RWPE1 (cell line): ENCODE data around the gene ADCY3.

Experiments used
- CTCF ChIA-PET: fragments of 350-600 bp; sonication (Branson Sonifier 250); formaldehyde crosslinking; extraction: SDS; loops from one replicate; lab custom pipeline; 2021; lab: Yijun Ruan, JAX
- POLR2A ChIA-PET: fragments of 400-600 bp; formaldehyde crosslinking; extraction: SDS; loops from one replicate; lab custom pipeline; 2020; ENCODE audit warnings: antibody characterized with exemption; ENCODE audit not compliant: low non-redundant PET; lab: Yijun Ruan, JAX
- DNase-seq: peaks from one replicate; pipeline ENCODE4 v3.0.0; 2012; ENCODE audit warnings: low spot score
- H3K27ac ChIP-seq: fragments of 450-650 bp; 2 replicates; pipeline ENCODE4 v1.5.1; 2017
- CTCF ChIP-seq: fragments of 450-650 bp; conservative IDR thresholded peaks from 2 replicates; pipeline ENCODE4 v1.5.1; 2017; ENCODE audit warnings: low read depth, mild to moderate bottlenecking

ADCY3 gene

DNA sequence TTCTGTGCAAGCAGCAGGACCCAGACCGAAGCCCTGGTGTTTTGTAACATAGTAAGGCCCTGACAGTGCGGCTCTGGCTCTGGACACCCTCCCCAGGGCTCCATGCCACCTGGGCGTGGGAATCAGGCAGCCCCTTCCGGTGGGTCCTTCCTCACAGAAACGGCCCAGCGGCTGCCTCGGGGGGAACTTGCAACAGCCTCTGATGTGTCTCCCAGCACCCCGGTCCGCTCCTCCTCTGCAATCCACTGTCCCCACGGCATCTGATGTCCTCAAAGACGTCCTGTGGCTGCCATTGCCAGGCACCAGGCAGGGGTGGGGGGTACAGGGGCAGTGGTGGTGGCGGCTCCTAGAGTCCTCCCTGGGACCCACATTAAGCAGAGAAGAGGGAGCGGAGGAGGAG, 68.0 kb downstream of the ADCY3 start:
- ChIA-PET POLR2A (no interaction called here), CTCF (no interaction called here)
- no peak overlapping the region for H3K27ac ChIP-seq
- no peak for TF ChIP-seq CTCF
- no peak for DNase-seq

- ChIA-PET POLR2A (no interaction called here), CTCF (no interaction called here)
- H3K27ac ChIP-seq, result no peak overlapping the region
- TF ChIP-seq CTCF, result no peak
- DNase-seq, result no peak
Measured at GRCh38 chr2:24850944-24851343, 69.1 kb downstream of the ADCY3 start.

DNA sequence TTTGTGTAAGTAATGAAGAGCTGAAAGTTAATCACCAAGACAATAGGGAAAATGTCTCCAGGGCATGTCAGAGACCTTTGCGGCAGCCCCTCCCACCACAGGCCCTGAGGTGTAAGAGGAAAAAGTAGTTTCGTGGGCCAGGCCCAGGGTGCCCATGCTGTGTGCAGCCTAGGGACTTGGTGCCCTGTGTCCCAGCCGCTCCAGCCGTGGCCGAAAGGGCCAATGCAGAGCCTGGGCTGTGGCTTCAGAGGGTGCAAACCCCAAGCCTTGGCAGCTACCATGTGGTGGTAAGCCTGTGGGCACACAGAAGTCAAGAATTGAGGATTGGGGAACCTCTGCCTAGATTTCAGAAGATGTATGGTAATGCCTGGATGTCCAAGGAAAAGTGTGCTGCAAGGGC, 74.3 kb downstream of the ADCY3 start:
- CTCF ChIA-PET, result no interaction called here

GRCh38 chr2:24844023-24844685, 75.9 kb downstream of the ADCY3 start:
- H3K27ac ChIP-seq, result no peak overlapping the region
- no peak for DNase-seq
- ChIA-PET POLR2A (no interaction called here), CTCF (no interaction called here)
- TF ChIP-seq CTCF, result no peak

More for the DNA sequence above, 74.3 kb downstream of the ADCY3 start:
- TF ChIP-seq CTCF, result no peak
- no peak for DNase-seq
- no peak overlapping the region for H3K27ac ChIP-seq
- POLR2A ChIA-PET, result no interaction called here

GRCh38 chr2:24843330-24843860, 76.6 kb downstream of the ADCY3 start:
- no peak for TF ChIP-seq CTCF
- no peak overlapping the region for H3K27ac ChIP-seq
- DNase-seq, result no peak
- CTCF ChIA-PET, result no interaction called here
- POLR2A ChIA-PET, result no interaction called here

DNA sequence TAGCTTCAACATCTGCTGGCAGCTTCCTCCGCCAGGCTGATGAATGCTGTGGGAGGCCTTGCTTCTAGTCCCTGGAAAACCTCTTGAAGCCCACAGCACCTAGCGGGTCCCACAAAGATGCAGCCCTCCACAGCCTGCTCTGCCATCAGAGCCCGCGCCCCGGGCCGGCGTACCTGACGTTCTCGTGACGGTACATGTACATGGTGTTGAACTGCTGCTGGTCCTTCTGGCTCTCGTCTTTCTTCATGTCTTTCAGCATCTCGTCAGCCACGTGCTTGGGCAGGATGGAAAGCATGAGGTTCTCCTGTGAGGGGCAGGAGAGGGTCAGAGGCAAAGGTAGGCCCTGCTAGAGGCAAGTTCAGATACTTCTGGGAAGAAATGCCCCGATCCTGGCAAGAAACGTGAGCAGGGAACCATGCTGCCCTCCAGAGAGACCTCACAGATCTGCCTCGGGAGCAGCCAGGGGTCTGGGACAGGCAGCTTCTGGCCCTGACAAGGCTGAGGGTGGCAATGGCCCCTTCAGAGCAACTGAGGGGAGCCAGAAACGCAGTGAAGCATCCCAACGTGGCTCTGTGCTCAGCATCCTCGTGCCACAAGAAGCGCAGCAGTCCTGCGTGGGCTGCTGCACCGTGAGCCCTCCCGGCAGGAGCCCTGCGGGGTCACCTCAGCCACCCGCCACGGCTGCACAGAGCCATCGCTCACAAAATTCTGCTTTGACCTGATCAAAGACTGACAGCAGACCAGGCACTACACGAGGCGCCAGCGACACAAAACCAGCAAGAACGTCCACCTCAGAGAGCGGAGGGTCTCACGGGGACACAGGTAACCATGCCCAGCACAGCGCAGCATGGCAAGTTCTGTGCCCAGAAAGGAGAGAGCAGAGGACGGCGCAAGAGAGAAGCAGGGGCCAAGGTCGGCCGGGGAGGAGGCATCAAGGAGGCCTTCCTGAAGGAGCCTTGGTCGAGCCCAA, 77.7 kb downstream of the ADCY3 start:
- no peak for TF ChIP-seq CTCF
- no peak for DNase-seq
- H3K27ac ChIP-seq, result no peak overlapping the region
- CTCF ChIA-PET, result interaction anchor here (0.6 kb wide), 1 partner anchor 601 kb away, joined by 3 read pairs; no protein-coding TSS in a partner anchor
- POLR2A ChIA-PET, result no interaction called here
